Cerebellar cortex (tissue), 1 donor: ENCODE measurements around the gene GPR85.
A peak's percentile ranks its signal among the peaks of the same experiment; 100 is the strongest.
"Not testable (repeated sequence)": the region's sequence is repeated elsewhere in the genome, so short reads cannot be mapped to it uniquely, and the experiment has no call there.

Experiments used
- DNase-seq: peaks from one replicate; pipeline ENCODE4 v3.0.0-alpha.2; 2015; ENCODE audit warnings: low spot score

Gene GPR85, protein sequence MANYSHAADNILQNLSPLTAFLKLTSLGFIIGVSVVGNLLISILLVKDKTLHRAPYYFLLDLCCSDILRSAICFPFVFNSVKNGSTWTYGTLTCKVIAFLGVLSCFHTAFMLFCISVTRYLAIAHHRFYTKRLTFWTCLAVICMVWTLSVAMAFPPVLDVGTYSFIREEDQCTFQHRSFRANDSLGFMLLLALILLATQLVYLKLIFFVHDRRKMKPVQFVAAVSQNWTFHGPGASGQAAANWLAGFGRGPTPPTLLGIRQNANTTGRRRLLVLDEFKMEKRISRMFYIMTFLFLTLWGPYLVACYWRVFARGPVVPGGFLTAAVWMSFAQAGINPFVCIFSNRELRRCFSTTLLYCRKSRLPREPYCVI

DNA sequence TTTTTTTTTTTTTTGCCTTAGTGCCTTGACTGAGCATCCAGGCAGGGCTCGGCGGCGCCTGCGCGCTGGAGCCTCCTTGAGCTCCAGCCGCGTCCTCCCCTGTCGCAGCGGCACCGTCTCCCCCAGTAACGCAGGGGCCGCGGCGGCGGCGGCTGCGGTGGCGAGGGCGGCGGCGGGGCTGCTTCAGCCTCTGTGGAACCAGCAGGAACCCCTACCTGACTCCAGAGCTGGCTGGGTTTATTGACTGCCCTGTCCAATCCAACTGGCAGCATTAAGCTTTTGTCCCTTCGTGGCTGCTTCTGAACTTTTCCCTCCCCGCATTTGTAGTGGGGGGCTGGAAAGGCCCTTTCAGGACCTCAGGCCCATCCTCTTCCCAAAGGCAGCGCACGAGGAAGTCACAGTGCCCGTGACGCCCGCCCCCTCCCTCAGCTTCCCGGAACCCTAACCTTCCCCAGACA is at the start of gene GPR85:
Gene GPR85, minus strand, starts transcription at position 397 of the 458 bp plus-strand sequence. CDS start 2,106 bp downstream, outside the sequence.
- peak; percentile 70 for DNase-seq

DNA sequence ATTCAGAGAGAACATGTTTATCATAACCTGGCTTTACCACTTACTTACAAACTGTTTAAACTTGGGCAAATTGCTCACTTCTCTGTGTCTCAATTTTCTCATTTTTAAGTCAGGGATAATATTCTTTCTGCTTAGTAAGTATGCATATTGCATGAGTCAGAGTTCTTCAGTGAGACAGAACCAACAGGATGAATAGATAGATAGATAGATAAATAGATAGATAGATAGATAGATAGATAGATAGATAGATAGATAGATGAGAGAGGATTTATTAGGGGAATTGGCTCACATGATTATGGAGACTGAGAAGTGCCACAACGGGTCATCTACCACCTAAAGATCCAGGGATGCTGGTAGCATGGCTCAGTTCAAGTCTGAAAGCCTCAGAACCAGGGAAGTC is 47.4 kb upstream of the GPR85 start:
- DNase-seq: no peak

DNA sequence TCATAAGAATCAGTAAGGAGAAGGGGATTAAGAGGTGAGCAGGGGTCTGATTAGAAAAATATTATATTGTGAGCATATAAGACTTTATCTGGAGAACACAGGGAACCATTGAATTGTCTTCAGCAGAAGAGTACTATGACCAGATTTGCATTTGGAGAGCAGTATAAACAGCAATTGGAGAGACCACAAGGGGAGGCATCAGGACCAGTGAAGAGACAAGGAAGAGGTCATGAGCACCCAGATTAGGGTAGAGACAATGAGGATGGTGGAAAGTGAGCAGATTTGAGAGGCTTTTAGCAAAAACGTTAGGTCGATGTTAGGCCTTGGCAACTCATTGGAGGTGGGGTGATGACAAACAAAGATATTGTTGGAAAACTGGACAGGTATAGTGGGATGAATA is 44.7 kb upstream of the GPR85 start:
- DNase-seq: no peak

DNA sequence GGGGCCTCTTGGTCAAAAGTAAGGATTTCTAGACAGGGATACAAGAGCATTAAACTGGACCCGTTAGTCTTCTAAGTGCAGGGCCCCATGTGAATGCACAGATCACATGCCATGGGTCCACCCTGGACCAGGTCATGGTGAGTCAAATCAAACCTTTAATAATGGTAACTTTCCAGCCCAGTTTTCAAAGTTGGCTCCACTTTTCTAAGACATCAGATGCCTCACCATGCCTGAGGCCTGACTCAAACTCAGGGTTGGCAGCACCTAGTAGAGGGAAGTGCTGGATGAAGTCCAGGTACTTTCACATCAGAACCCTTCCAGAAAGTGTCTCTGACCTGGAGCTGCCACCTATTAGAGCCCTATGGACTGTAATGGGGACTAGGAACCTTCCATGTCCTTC is 41.4 kb upstream of the GPR85 start:
- no peak for DNase-seq

DNA sequence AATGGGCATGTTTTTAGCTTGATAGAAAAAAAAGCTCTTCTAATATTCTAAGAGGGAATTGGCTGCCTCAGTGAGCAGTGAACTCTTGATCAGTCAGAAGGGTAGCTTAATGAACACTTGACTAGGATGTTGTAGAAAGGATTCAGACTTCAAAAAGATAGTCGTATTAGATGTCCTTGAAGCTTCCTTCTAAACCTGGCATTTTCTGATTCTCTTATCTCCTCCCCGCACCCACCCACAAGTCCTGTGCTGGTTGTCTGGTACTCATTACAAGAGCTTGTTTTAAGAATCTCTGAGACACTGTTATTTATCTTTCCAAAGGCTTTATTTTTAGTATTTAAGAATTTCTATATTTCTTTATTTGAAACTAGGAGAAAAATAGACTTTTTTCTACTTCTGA is 39.1 kb upstream of the GPR85 start:
- no peak for DNase-seq

DNA sequence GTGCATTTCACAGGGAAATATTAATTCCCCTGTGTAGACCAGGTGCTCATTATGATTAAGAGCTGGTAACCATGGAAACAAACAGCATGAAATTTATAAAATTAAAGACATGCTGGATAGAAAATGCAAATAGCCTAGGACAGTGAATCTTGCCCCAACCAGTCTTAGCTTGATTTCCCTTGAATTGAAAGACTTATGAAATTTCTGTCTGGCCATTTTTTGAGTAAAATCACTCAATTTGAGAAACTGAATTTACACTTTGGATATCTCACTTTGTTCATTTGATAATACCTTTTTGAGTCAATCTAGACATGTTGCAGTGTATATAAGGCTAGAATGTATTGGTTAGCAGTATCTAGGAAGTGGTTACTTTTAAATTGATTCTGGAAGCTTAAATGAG is 36.1 kb upstream of the GPR85 start:
- no peak for DNase-seq

DNA sequence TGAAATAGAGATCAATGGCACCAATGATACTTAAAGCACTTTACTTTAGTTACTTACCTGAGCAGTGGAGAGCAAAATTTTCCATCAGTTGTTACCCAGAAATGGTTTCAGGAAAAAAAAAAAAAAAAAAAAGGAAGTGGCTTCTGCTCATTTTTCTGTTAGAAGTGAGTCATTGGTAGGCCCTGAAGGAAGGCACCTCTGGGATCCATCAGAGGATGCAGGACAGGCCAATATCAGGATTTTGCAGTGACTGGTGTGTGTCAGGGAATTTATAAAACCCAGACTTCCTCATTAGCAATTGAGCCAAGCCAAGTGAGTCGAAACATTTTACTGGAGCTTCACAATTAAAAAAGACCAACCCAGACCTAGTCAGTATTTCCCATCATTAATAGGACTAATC is 34.0 kb upstream of the GPR85 start:
- no peak for DNase-seq

DNA sequence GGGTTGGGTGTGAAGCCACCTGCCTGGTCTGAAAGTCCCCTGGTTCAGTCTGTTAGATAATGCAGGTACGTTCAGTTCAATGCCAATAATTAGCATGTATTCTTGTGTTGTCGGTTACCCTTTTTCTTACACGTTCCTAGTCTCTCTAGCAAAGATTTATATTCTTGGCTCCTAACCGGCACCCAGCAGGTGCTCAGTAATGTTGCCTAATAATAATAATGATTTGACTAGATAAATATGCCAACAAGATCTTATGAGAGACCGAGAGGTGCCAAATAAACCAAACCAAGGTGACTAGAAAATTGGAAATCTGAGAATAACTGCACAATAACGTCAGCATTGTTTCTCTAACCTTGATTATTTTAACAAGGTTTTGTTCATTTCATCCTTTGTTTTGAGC is 32.8 kb upstream of the GPR85 start:
- DNase-seq: peak; percentile 5

DNA sequence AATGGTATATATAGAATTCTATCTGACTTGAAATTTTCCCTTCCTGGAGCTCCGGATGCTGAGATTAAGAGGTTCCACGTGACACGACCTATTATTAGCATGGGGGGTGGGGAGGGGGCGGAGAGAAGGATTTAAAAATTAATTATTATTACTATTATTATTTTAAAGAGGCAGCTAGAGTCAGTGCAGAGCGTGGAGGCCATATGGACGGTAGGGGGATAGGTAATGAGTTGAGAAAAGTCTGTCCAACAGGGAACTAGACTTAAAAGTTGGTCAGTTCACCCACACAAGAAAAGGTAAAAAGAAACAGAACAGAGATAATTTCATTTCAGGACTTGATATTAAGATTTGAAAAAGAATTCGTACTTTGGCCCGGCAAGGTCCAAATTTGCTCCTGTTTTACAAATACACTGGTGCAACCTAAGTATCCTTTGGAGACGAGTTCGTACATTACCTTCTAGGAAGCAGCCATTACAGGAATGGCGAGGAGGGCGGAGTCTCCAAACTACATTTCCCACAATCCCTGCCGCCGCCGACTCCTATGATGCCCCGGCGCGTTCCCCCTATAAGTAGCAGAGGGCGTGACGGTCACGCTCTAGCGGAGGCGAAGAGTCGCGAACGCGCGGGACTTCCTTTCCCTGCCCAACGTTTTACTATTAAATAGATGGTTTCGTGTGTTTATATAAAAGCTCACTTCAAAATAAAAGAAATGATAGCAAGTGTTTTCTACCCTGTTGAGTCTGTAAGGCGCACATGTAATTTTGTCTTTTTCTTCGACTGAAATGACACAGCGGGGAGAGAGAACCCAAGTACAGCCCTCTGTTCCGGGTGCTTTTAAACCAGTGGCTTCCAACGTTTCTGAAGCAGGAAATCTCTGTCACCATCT is 31.7 kb upstream of the GPR85 start, which contains the start of gene SMIM30:
Gene SMIM30, minus strand, starts transcription at position 481 of the 886 bp plus-strand sequence. CDS start 976 bp downstream, outside the sequence.
- DNase-seq: peak; percentile 96

DNA sequence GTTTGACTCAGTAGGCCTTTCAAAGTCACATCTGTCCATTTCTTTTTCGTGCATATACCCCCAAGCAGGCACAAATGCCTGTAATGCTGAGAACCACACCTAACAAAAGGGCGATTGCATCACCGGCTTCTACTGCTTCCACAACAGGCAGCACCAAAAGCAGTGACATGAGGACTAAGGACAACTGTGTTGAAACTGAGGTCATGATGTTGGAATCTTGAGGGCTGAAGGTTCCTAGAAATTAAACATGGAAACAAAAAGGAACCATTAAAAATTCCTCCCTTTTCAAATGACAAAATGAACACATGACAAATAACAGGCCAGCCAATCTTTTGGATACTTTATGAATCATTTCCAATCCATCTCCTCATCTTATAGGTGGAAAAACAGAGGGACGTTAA is 30.7 kb upstream of the GPR85 start:
- DNase-seq: not testable (repeated sequence)

DNA sequence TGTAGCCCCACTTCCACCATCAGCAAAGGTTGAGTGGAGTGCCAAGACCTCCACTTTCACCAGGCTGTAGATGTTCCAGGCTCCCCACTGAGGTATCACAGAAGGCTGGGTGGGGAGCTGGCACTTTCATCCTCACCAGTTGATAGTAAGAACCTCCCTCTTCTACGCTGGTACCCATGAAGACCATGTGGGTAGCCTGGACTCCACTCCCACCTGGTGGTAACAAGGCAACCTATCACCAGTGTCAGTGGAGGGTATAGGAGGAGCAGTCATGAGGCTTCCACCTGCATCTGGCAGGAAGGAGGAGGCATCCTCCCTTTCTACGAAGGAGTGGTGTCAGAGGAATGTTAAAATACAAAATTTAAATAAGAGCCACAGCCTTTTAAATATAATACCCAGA is 27.3 kb upstream of the GPR85 start:
- DNase-seq: peak; percentile 17

DNA sequence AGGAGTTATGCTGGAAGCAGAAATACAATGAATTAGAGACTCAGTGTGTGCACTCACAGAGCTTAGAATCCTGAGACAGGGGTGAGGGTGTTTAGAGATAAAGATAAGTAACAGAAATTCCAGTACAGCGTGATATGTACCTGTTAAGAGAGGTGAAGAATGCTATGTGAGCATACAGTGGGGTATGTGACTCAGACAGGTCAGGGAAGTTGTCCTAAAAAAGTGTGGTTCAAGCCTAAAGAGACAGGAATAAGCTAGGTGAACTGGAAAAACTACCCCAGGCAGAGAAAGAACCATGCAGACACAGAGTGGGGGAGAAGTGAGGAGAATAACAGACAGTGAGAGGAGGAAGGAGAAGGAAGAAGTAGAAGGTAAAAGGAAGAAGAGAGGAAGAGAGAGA is 23.1 kb upstream of the GPR85 start:
- DNase-seq: no peak

DNA sequence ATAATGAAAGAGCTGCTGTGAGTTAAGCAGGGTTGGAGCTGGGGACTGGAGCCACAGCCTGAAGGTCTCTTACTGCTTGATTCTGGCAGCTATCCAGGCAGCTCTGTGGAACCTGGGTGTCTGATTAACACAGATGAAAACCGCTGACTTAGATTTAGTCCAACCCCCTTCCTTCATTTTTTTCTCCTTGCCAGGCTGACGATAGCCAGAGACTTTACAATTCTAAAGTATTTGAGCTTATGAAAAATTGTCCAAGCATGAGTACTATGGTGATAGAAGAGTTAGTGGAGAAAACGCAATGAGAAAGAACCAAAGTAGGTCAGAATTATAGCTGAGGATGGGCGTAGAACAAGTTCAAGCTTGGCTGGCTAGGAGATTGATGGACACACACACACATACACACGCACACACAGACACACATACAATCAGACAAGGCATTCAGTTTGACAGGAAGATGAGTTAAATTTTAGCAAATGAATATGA is 13.5 kb upstream of the GPR85 start:
- no peak for DNase-seq

DNA sequence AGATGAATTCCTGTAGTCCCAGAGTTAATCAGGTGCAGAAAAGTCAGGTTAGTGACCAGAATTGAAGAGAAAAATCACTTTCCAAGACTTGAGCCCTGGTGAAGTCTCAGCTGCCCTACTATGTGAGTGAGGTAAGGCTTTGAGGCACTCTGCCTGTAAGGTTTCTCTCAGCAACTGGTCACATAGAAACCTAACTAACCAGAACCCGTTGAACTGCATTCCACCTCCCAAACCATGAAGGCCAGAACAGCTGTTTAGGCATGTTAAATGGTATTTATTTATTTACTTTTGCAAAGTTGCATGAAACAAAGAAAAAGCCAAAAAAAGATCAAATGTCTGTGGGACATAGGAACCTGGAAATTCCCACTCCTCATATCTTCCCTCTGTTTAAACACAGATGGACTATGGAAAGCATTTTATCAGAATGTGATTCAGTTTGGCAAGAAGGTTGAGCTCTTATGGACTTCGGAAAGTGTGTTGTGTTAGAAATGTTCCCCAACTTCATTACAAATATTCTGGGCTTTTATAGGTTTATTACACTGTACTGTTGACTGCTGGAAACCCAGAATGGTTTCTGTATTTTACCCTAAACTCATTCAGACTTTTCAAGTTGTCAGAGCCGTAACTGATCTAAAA is 12.8 kb upstream of the GPR85 start:
- no peak for DNase-seq

DNA sequence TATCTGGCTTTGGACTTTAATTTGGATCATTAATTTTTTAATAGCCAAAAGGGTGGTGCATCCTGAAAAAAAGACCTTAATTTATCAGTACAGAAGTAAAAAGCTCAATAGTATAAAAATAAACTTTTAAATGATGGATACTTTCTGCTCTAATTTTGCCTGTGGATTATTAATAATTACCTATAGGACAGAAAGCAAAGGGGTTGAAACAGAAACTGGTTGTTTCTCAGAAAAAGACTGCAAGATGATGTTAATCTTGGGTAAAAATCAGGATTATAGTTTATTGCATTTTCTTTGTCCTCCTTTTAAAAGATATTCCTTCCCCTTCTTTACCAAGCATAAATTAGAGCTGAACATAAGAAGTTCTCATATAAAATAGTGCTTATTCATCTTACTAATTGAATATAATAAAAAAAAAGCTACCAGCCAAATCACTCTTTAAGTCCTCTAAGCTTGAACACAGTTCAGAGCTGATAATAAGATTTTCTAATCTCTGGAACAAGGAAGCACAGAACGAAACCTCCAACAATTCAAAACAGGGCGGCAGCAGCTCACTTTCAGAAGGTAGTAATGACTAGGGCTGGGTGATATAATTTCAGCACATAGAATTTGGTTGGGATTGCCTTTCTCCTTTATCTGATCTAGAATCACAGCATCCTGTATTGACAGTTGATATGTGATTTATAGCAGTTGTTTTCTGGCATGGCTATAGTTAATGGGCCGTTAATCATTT is 8.1 kb upstream of the GPR85 start:
- no peak for DNase-seq

DNA sequence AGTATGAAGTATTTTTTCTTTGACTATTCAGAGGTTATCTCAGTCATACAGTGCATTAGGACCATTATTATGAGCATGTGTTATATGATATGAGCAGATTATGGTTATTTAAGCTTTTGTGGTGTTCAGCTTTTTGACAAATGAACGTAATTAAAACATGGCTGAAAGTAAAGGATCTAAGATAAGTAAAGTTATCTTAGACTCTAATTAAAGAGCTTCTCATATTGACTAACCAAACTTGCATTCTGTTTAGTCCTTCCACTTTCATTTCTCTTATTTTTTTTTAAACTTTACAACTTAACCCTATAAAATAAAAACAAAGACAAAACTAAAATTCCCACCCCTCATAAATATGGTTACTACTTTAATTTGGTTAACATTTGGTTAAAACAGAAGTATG is 6.9 kb upstream of the GPR85 start:
- DNase-seq: no peak

DNA sequence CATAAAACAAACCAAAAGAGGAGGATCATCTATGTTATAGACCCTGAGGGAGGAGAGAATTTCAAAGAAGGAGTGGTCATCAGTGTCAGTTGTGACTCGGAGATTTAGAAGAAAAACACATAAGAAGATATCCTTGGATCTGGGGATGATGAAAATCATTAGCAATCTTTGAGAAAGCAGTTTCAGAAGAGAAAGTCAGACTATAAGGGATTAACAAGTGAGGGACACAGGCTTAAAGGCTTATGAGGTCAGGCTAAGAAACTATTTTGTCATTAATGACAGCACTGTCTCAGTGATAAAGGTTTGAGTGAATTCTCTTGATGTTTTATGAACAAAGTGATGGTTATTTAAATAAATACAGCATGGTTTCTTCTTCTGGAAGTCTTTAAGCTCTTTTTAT is 6.1 kb upstream of the GPR85 start:
- no peak for DNase-seq

DNA sequence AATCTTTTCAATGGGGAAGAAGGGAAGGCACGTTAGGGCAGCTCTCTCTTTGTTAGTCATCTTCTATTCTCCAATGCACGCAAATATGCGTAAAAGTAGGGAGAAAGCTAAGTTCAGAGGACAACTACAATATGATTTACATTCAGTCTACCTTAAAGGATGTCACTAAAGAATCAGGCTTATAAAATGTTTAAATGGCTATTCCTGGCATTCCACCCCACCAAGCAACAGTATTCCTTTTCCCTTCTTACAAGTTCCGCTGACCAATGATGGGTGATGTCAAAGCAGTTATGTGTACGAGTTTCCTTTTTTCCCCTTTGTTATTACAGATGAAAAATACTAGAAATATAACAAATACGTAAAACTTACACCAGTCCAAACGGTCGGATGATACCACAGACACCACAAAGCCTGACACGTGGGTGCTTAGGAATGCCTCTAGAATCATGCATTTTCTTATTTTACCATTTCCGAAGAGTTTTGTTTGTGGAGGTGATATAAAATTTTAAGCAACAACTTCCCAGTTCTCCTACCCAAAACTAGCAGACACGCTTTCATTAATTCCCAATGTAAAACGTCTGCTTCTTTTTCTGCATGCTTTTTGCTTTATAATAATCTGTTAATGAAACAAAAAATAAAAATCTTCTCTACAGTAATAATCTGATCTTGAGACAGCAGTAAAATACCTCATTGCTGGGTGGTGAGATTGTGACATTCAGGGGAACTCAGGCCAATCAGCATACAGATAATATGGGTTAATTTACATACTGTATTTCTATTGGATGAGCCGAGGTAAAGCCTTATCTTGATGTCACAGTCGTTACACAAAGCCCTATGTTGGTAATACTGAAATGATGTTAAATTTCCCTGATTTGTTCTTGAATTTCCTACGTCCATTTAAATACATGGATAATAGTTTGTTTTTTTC is 708 bp upstream of the GPR85 start:
- peak; percentile 93 for DNase-seq

DNA sequence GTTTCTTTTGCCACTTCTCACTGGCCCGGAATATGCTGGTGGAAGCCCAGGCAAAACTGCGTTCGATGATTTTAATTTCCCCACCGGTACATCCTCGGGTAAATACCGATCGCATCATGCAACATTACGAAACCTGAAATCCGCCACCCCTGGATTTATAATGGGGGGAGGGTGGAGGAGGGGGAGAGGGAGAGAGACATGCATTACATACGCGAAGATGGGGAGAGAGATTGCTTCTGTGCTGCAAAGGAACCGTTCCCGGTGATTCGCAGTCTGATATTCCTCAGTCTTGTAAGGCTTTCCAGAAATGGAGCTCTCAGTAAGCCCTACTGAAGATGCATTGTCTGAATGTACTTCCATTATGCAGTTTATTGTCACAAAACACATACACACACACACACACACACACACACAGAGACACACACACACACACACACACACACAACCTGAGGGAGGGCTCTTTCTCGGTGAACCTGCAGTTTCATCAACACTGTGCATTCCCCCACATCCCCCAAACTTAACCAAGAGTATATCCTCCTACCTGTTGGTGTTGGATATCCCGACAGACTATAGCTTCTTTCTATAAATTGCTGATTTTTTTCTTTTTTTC is 741 bp downstream of the GPR85 start:
- DNase-seq: peak; percentile 79
